HFF-Myc (cell line): Measurements from ENCODE around the gene CORO7.

Source experiments
- DNase-seq: peaks from one replicate; pipeline ENCODE4 v3.0.0-alpha.2; 2011; ENCODE audit warnings: low read depth; ENCODE audit errors: extremely low read depth
- H3K4me3 ChIP-seq: replicated peaks from 2 replicates; pipeline ENCODE4 v1.5.1; 2011; ENCODE audit warnings: low read depth, mild to moderate bottlenecking, control low read depth, low read length
- CTCF ChIP-seq: IDR thresholded peaks from 2 replicates; pipeline ENCODE4 v1.5.1; 2012; ENCODE audit warnings: mild to moderate bottlenecking, low read depth, low read length, control low read depth; ENCODE audit errors: missing control alignments

Gene CORO7

GRCh38 chr16:4414187-4414917 lies 2.0 kb downstream of the CORO7 start:
- TF ChIP-seq CTCF, result no peak
- H3K4me3 ChIP-seq, result no peak overlapping the region
- no peak for DNase-seq

DNA sequence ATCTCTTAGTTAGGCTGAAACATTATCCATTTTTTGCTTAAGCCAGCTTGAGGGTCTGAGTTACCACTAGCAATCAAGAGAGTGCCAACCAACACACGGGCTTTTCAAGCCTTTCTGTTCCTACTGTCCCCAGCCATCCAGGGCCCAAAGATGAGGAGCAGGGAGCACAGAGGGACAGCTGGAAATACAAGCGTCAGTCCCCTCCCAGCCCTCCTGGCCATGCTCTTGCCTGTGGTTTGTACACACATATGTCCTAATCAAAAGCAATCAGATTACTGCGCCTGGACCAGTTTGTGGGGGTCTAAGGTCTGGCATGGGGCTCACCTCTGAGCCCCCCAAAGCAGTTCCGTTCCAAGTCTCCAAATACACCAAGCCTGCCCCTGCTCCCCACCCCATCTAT lies 3.5 kb downstream of the CORO7 start:
- DNase-seq, result no peak
- H3K4me3 ChIP-seq, result no peak overlapping the region
- no peak for TF ChIP-seq CTCF

GRCh38 chr16:4412159-4412558 lies 4.2 kb downstream of the CORO7 start:
- DNase-seq, result no peak
- no peak for TF ChIP-seq CTCF
- H3K4me3 ChIP-seq, result no peak overlapping the region

GRCh38 chr16:4411684-4412083 lies 4.7 kb downstream of the CORO7 start:
- no peak overlapping the region for H3K4me3 ChIP-seq
- no peak for TF ChIP-seq CTCF
- no peak for DNase-seq

DNA sequence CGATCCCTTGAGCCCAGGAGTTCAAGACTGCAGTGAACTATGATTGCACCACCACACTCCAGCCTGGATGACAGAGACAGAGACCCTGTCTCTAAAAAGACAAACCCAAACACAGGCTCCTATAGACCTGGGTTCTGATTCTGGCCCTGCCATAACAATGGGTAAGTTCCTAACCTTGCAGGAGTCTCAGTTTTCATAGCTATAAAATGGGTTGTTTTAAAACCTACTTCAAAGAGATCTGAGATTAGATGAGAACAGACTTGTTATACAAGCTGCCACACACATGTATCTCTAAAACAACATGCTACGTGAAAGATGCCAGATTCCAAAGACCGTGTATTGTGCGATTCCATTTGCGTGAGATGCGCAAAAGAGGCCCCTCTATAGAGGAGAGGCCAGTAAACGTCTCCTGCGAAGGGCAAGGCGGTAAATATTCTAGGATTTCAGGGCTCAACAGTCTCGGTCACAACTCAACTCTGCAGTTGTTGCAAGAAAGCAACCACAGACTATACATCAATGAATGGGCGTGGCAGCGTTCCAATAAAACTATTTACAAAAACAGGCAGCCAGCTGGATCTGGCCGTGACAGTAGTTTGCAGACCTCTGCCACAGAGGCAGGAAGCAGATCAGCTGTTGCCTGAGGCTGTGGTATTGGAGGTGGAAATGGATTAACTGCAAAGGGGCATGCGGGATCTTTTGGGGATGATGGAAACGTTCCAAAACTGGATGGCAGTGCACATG lies 5.9 kb downstream of the CORO7 start:
- no peak for TF ChIP-seq CTCF

GRCh38 chr16:4409081-4409932 lies 7.1 kb downstream of the CORO7 start:
- no peak for DNase-seq
- no peak overlapping the region for H3K4me3 ChIP-seq
- peak; percentile 14 for TF ChIP-seq CTCF

More for the DNA sequence above, 5.9 kb downstream of the CORO7 start:
- H3K4me3 ChIP-seq, result no peak overlapping the region
- DNase-seq, result peak; percentile 81
